Mesothelial cell of epicardium (in vitro differentiated cells): ENCODE results near the gene SLC16A5. TPM values are rescaled to one million over a fixed set of nuclear protein-coding genes. Genes with fewer than 3 reads are reported as not detected.
"Not testable (repeated sequence)": the region's sequence is repeated elsewhere in the genome, so short reads cannot be mapped to it uniquely, and the experiment has no call there.

ENCODE experiments used
- DNase-seq, 2 experiments: peaks; one replicate each; pipeline ENCODE4 v3.0.0; 2021; ENCODE audit warnings: low spot score in 2 of 2; ENCODE audit not compliant: unreplicated experiment in 2 of 2
- H3K27ac Mint-ChIP-seq: 2 replicates; pipeline ENCODE4 v1.8.0; 2021; ENCODE audit warnings: mixed read lengths
- H3K27me3 Mint-ChIP-seq: 2 replicates; pipeline ENCODE4 v1.8.0; 2021; ENCODE audit warnings: low read depth, mixed read lengths
- H3K36me3 Mint-ChIP-seq: 2 replicates; pipeline ENCODE4 v1.8.0; 2021; ENCODE audit warnings: mixed read lengths
- H3K4me1 Mint-ChIP-seq: 2 replicates; pipeline ENCODE4 v1.8.0; 2021; ENCODE audit warnings: mixed read lengths
- H3K4me3 Mint-ChIP-seq: 2 replicates; pipeline ENCODE4 v1.8.0; 2021; ENCODE audit warnings: mild to moderate bottlenecking, moderate library complexity, mixed read lengths
- H3K9me3 Mint-ChIP-seq: 2 replicates; pipeline ENCODE4 v1.8.0; 2021; ENCODE audit warnings: mixed read lengths
- CTCF ChIP-seq: fragments of 200-600 bp; sonication (generic); IDR thresholded peaks from one replicate; pipeline ENCODE4 v1.5.0; 2021; ENCODE audit warnings: antibody characterized with exemption; ENCODE audit not compliant: unreplicated experiment
- total RNA-seq: library from RNA; stranded (reverse); gene quantifications from 3 replicates; pipeline ENCODE4 v1.2.1, GENCODE V29; 2021

The SLC16A5 gene, protein sequence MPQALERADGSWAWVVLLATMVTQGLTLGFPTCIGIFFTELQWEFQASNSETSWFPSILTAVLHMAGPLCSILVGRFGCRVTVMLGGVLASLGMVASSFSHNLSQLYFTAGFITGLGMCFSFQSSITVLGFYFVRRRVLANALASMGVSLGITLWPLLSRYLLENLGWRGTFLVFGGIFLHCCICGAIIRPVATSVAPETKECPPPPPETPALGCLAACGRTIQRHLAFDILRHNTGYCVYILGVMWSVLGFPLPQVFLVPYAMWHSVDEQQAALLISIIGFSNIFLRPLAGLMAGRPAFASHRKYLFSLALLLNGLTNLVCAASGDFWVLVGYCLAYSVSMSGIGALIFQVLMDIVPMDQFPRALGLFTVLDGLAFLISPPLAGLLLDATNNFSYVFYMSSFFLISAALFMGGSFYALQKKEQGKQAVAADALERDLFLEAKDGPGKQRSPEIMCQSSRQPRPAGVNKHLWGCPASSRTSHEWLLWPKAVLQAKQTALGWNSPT
- 46.4 to 49.5 TPM (median 46.9 TPM) in 3 replicates for total RNA-seq

- Mint-ChIP-seq H3K36me3 (no peaks in the 10 kb centered on the region), H3K9me3 (no peaks in the 10 kb centered on the region), H3K4me3 (peak within 1 kb of the TSS; percentile 85), H3K27ac (peak within 1 kb of the TSS; percentile 96), H3K4me1 (peaks cover 65% of the 10 kb centered on the region), H3K27me3 (no peaks in the 10 kb centered on the region)
- DNase-seq = peak; percentile 78 to 87
- no peak for TF ChIP-seq CTCF
Measured at GRCh38 chr17:75087558-75088453, at the start of gene SLC16A5. Gene SLC16A5 (plus strand): TSS chr17:75087954. CDS start chr17:75093637, 5,683 bp downstream.

DNA sequence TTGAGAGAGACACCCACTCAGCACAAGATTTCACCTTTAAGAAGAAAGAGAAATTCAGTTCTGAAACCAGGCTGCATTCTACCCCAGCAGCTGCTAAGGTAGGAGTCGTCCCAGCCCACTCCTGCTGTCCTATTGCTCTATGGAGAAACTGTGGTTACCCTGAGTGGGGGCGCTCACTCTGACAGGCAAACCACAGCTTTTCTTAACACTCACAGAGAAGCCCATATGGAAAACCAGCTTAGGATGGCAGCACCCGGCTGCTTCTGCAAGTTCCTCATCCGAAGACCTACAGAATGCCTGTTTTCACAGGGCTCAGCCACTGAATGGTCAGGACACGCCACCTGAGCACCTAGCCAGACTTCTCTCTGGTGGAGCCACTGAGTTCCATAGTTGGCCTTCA, 48.5 kb upstream of the SLC16A5 start:
- H3K9me3 Mint-ChIP-seq = no peaks in the 10 kb centered on the region
- H3K27me3 Mint-ChIP-seq = no peaks in the 10 kb centered on the region
- H3K4me3 Mint-ChIP-seq = no peak overlapping the region
- TF ChIP-seq CTCF = no peak
- no peak overlapping the region for H3K27ac Mint-ChIP-seq
- peaks cover 22% of the 10 kb centered on the region for H3K36me3 Mint-ChIP-seq
- no peak for DNase-seq
- peaks cover 8% of the 10 kb centered on the region for H3K4me1 Mint-ChIP-seq

DNA sequence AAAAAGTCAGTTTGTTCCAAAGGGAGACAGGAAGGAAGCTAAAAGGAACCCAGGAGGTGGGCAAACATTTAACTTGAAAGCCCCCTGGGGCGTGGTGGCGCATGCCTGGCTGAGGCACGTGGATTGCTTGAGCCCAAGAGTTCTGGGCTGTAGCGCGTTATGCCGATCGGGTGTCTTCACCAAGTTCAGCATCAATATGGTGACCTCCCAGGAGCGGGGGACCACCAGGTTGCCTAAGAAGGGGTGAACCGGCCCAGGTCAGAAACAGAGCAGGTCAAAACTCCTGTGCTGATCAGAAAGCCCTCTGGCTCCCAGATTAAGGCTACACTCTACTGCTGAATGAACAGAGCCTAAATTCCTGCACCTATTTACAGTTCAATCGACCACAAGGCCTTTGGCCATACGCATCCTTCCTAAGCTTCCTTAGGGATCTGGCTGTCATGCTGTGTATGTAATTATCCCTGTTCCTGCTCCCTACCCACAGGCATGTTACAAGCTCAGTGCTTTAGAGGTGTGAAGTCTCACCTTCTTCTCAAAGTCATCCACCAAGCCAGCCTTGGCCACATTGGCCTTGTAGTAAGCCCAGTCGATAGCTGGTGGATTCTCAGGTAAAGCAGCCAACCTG, 46.0 kb upstream of the SLC16A5 start:
- peaks cover 20% of the 10 kb centered on the region for H3K36me3 Mint-ChIP-seq
- no peaks in the 10 kb centered on the region for H3K9me3 Mint-ChIP-seq
- H3K4me3 Mint-ChIP-seq = no peak overlapping the region
- peaks cover 16% of the 10 kb centered on the region for H3K4me1 Mint-ChIP-seq
- DNase-seq = no peak
- no peaks in the 10 kb centered on the region for H3K27me3 Mint-ChIP-seq
- TF ChIP-seq CTCF = no peak
- H3K27ac Mint-ChIP-seq = no peak overlapping the region

- not testable (repeated sequence) for H3K27ac Mint-ChIP-seq, H3K4me3 Mint-ChIP-seq, DNase-seq, H3K9me3 Mint-ChIP-seq, H3K27me3 Mint-ChIP-seq
- Mint-ChIP-seq H3K4me1 (peaks cover 28% of the 10 kb centered on the region), H3K36me3 (peaks cover 18% of the 10 kb centered on the region)
Measured at GRCh38 chr17:75043789-75044188, 44.0 kb upstream of the SLC16A5 start.

- Mint-ChIP-seq H3K36me3 (peaks cover 14% of the 10 kb centered on the region), H3K9me3 (no peaks in the 10 kb centered on the region), H3K4me3 (peak overlapping the region; percentile 15), H3K27ac (peak overlapping the region; percentile 24), H3K27me3 (no peaks in the 10 kb centered on the region), H3K4me1 (peaks cover 33% of the 10 kb centered on the region)
- no peak for DNase-seq
- no peak for TF ChIP-seq CTCF
Measured at GRCh38 chr17:75044716-75045115, 43.0 kb upstream of the SLC16A5 start.

DNA sequence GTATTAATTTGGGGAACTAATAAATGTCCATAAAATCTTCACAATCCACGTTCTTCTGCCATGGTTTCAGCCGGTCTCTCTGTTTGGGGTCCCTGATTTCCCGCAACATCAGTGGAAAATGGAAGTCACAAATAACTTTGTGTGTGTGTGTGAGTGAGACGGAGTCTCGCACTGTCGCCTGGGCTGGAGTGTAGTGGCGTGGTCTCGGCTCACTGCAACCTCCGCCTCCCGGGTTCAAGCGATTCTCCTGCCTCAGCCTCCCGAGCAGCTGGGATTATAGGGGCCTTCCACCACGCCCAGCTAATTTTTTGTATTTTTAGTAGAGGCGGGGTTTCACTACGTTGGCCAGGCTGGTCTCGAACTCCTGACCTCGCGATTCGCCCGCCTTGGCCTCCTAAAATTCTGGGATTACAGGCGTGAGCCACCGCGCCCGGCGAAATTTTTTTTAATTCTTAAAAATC, 41.8 kb upstream of the SLC16A5 start:
- Mint-ChIP-seq H3K4me3 (peak overlapping the region; percentile 99), H3K27ac (peak overlapping the region; percentile 96), H3K4me1 (peaks cover 33% of the 10 kb centered on the region)
- H3K36me3 Mint-ChIP-seq, H3K9me3 Mint-ChIP-seq, DNase-seq, H3K27me3 Mint-ChIP-seq: not testable (repeated sequence)
